GM12878 (cell line): Measurements from ENCODE around the gene GDE1. TPM values are rescaled to one million over a fixed set of nuclear protein-coding genes. Genes with fewer than 3 reads are reported as not detected.

Experiments
- ATAC-seq: fragments of 200-7000 bp; cut with Tn5 transposase; 3 replicates; pipeline ENCODE4 v1.9.1; 2020; ENCODE audit warnings: mild to moderate bottlenecking, moderate library complexity
- BruUV-seq: library from RNA; stranded (reverse); fragments of 400-500 nt; replicated peaks from 2 replicates; lab custom pipeline; 2021; lab: Mats Ljungman, UMichigan
- CTCF ChIA-PET: fragments of 300-600 bp; sonication (Branson Sonifier 250); formaldehyde crosslinking; extraction: SDS; loops from one replicate; lab custom pipeline; 2021; ENCODE audit warnings: inconsistent platforms; lab: Yijun Ruan, JAX
- POLR2A ChIA-PET: fragments of 350-600 bp; formaldehyde crosslinking; extraction: SDS; loops from one replicate; lab custom pipeline; 2021; ENCODE audit warnings: inconsistent platforms; lab: Charles Lee
- RAD21 ChIA-PET: fragments of 300-600 bp; sonication (Branson Sonifier 250); formaldehyde crosslinking; loops from one replicate; lab custom pipeline; 2023; ENCODE audit warnings: antibody characterized with exemption; ENCODE audit not compliant: unreplicated experiment; lab: Charles Lee
- SMC1A ChIA-PET: fragments of 300-600 bp; sonication (Branson Sonifier 250); formaldehyde crosslinking; loops from one replicate; lab custom pipeline; 2023; ENCODE audit not compliant: unreplicated experiment, uncharacterized antibody; lab: Charles Lee
- DNase-seq: peaks from one replicate; pipeline ENCODE4 v3.0.0-alpha.2; 2011; ENCODE audit warnings: low read depth, low spot score
- FAIRE-seq: peaks from 3 replicates; lab custom pipeline; 2011; peaks lifted over from hg19 to GRCh38; lab: Jason Lieb, UNC
- H2AFZ ChIP-seq: 2 replicates; pipeline ENCODE4 v1.6.0; 2011; ENCODE audit warnings: low read depth, low read length, control low read depth; ENCODE audit not compliant: control insufficient read depth
- H3K27ac ChIP-seq: 2 replicates; pipeline ENCODE4 v1.5.1; 2011; ENCODE audit warnings: control low read depth; ENCODE audit not compliant: control insufficient read depth, insufficient read depth
- H3K27me3 ChIP-seq, 2 experiments: replicated peaks in 1 of 2; 2 replicates each; pipeline versions ENCODE4 v1.6.0 to v1.6.1; 2011; ENCODE audit warnings: low read length in 1 of 2; ENCODE audit not compliant: control insufficient read depth in 2 of 2, insufficient read depth in 2 of 2
- H3K36me3 ChIP-seq, 2 experiments: 2 replicates each; pipeline ENCODE4 v1.5.1; 2011; ENCODE audit warnings: low read length in 1 of 2; ENCODE audit not compliant: control insufficient read depth in 2 of 2, insufficient read depth in 2 of 2
- H3K4me1 ChIP-seq: 2 replicates; pipeline ENCODE4 v1.6.1; 2011; ENCODE audit warnings: mild to moderate bottlenecking, low read length, moderate library complexity, mixed read lengths; ENCODE audit not compliant: control insufficient read depth, insufficient read depth
- H3K4me2 ChIP-seq: 2 replicates; pipeline ENCODE4 v1.6.0; 2011; ENCODE audit warnings: control low read depth; ENCODE audit not compliant: control insufficient read depth, insufficient read depth
- H3K4me3 ChIP-seq: fragments of 200-600 bp; sonication (generic); 2 replicates; pipeline ENCODE4 v1.5.1; 2016
- H3K79me2 ChIP-seq: 2 replicates; pipeline ENCODE4 v1.6.0; 2011; ENCODE audit warnings: low read length; ENCODE audit not compliant: control insufficient read depth, insufficient read depth
- H3K9ac ChIP-seq: 2 replicates; pipeline ENCODE4 v1.8.0; 2011; ENCODE audit warnings: low read length, control low read depth, mixed read lengths; ENCODE audit not compliant: control insufficient read depth, insufficient read depth
- H3K9me3 ChIP-seq: replicated peaks from 3 replicates; pipeline ENCODE4 v1.5.1; 2011; ENCODE audit warnings: mild to moderate bottlenecking, low read length; ENCODE audit not compliant: control insufficient read depth, insufficient read depth
- H4K20me1 ChIP-seq: 2 replicates; pipeline ENCODE4 v1.6.0; 2011; ENCODE audit not compliant: control insufficient read depth, insufficient read depth
- BCL11A ChIP-seq: IDR thresholded peaks from 2 replicates; pipeline ENCODE4 v1.6.1; 2011; ENCODE audit warnings: low read depth, low read length
- BMI1 ChIP-seq: fragments of 450-650 bp; IDR thresholded peaks from 2 replicates; pipeline ENCODE4 v1.6.1; 2016; ENCODE audit warnings: mild to moderate bottlenecking, moderate library complexity, borderline replicate concordance
- CREB1 ChIP-seq: IDR thresholded peaks from 2 replicates; pipeline ENCODE4 v1.6.1; 2012; ENCODE audit warnings: low read depth, mild to moderate bottlenecking, inconsistent platforms
- EED ChIP-seq: sonication (generic); IDR thresholded peaks from 2 replicates; pipeline ENCODE4 v1.6.1; 2016; ENCODE audit warnings: antibody characterized with exemption, low read depth
- ETV6 ChIP-seq, 2 experiments: fragments of 450-650 bp in 1 of 2; IDR thresholded peaks in 1 of 2; conservative IDR thresholded peaks in 1 of 2; 2 replicates each; pipeline ENCODE4 v1.6.1; 2014; ENCODE audit warnings: antibody characterized with exemption in 1 of 2, borderline replicate concordance in 1 of 2, low read depth in 1 of 2, mild to moderate bottlenecking in 1 of 2, moderate library complexity in 1 of 2
- HCFC1 ChIP-seq: fragments of 150-350 bp; IDR thresholded peaks from 2 replicates; pipeline ENCODE4 v1.6.1; 2014; ENCODE audit warnings: low read length
- IKZF2 ChIP-seq, 2 experiments: fragments of 450-650 bp; IDR thresholded peaks; 2 replicates each; pipeline ENCODE4 v1.6.1; 2017; ENCODE audit warnings: mild to moderate bottlenecking in 2 of 2, moderate library complexity in 2 of 2
- MLLT1 ChIP-seq: fragments of 450-650 bp; IDR thresholded peaks from 2 replicates; pipeline ENCODE4 v1.6.1; 2016; ENCODE audit warnings: mild to moderate bottlenecking
- NFIC ChIP-seq: IDR thresholded peaks from 2 replicates; pipeline ENCODE4 v1.6.1; 2012; ENCODE audit warnings: low read depth, mild to moderate bottlenecking, inconsistent platforms, low read length, moderate library complexity
- NFYA ChIP-seq: IDR thresholded peaks from 2 replicates; pipeline ENCODE4 v1.6.1; 2011; ENCODE audit warnings: low read depth, mild to moderate bottlenecking, low read length, improper control_type of control experiment, borderline replicate concordance
- PAX5 ChIP-seq: IDR thresholded peaks from 2 replicates; pipeline ENCODE4 v1.6.1; 2011; ENCODE audit warnings: low read depth, low read length, borderline replicate concordance
- SKIL ChIP-seq: fragments of 450-650 bp; IDR thresholded peaks from 2 replicates; pipeline ENCODE4 v1.6.1; 2017; ENCODE audit warnings: mild to moderate bottlenecking, low read depth, inconsistent platforms; ENCODE audit not compliant: poor library complexity, severe bottlenecking
- SMAD5 ChIP-seq: IDR thresholded peaks from 2 replicates; pipeline ENCODE4 v1.6.1; 2016; ENCODE audit warnings: antibody characterized with exemption, low read depth
- SPI1 ChIP-seq: IDR thresholded peaks from 2 replicates; pipeline ENCODE4 v1.6.1; 2011; ENCODE audit warnings: low read depth, mild to moderate bottlenecking, low read length, moderate library complexity, borderline replicate concordance; ENCODE audit not compliant: insufficient read depth
- SUZ12 ChIP-seq: fragments of 200-600 bp; sonication (generic); IDR thresholded peaks from one replicate; pipeline ENCODE4 v1.6.1; 2018; ENCODE audit warnings: antibody characterized with exemption, mild to moderate bottlenecking; ENCODE audit not compliant: unreplicated experiment
- WGBS: methylation state at CpG from one replicate; pipeline ENCODE4 v1.1.6; 2016; ENCODE audit warnings: low lambda C conversion rate; ENCODE audit not compliant: insufficient replicate concordance, insufficient coverage; ENCODE audit errors: missing lambda C conversion rate; 5-methylcytosine and 5-hydroxymethylcytosine counted together
- in situ Hi-C: fragments of 300-500 bp; cut with MboI; formaldehyde crosslinking; loops from 9 replicates; pipeline ENCODE4 v1.14.3; 2018; ENCODE audit warnings: mixed read lengths
- intact Hi-C: fragments of 100-400 bp; cut with micrococcal nuclease; formaldehyde crosslinking; loops from one replicate; pipeline ENCODE4 v1.14.2; 2022; ENCODE audit not compliant: unreplicated experiment
- polyA plus RNA-seq, 11 experiments: library from polyadenylated mRNA; depleted of rRNA in 4 of 11; unstranded in 6 of 11; stranded (reverse) in 5 of 11; fragments of >200 nt; fragmentation: Nextera tagmentation in 4 of 11; fragmentation: Illumina TruSeq in 1 of 11; extraction: Ambion mirVana in 4 of 11; extraction: Trizol in 1 of 11; gene quantifications; 1 replicate in 1 of 11; 2 replicates in 10 of 11; pipeline versions ENCODE4 v1.2.1 to v1.2.3, GENCODE V29; 2011 to 2016; ENCODE audit warnings: inconsistent platforms in 2 of 11, missing spikeins in 2 of 11, low read depth in 1 of 11
- total RNA-seq, 4 experiments: library from RNA; depleted of rRNA in 3 of 4; stranded (reverse); fragments of >200 nt in 3 of 4; fragmentation: Illumina TruSeq in 1 of 4; extraction: Trizol in 1 of 4; gene quantifications; 2 replicates each; pipeline versions ENCODE4 v1.2.1 to v1.2.3, GENCODE V29; 2013 to 2021
- TF ChIP-seq, protein P1 (sequence below): IDR thresholded peaks from 2 replicates; pipeline ENCODE4 v1.6.1; 2011; ENCODE audit warnings: borderline replicate concordance, low read depth, mild to moderate bottlenecking, moderate library complexity, mixed read lengths, low read length; ENCODE audit not compliant: insufficient read depth; ENCODE audit errors: extremely low read length
- TF ChIP-seq, protein P2 (sequence below): IDR thresholded peaks from 2 replicates; pipeline ENCODE4 v1.6.1; 2012; ENCODE audit warnings: low read depth, low read length, improper control_type of control experiment

The GDE1 gene
- total and polyA plus RNA-seq, 10 of the 15 experiments (the other 5 are each of a cell fraction or from before 2014, with no cell fraction given): 14.8 to 31.8 (median 21.0) TPM

DNA sequence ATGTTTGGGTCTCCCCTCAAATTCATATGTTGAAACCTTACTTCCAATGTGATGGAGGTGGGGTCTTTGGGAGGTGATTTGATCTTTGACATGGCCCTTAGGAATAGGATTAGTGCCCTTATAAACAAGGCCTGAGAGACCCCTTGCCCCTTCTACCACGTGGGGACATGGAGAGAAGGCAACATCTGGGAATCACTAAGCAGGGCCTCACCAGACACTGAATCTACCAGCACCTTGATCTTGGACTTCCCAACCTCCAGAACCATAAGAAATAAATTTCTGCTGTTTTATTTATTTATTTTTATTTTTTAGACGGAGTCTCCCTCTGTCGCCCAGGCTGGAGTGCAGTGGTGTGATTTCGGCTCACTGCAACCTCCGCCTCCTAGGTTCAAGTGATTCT, 40.1 kb downstream of the GDE1 start (continued):
- TF ChIP-seq, protein P1, sequence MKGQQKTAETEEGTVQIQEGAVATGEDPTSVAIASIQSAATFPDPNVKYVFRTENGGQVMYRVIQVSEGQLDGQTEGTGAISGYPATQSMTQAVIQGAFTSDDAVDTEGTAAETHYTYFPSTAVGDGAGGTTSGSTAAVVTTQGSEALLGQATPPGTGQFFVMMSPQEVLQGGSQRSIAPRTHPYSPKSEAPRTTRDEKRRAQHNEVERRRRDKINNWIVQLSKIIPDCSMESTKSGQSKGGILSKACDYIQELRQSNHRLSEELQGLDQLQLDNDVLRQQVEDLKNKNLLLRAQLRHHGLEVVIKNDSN: no peak
- no peak for TF ChIP-seq SUZ12
- TF ChIP-seq PAX5: no peak
- TF ChIP-seq EED: no peak

GRCh38 chr16:19481296-19481695, 40.6 kb downstream of the GDE1 start:
- WGBS: 0% methylated on average over 2 of the region's 2 CpGs
- Histone ChIP-seq H3K4me1 (no peaks in the 10 kb centered on the region), H2AFZ (no peak overlapping the region), H3K9me3 (no peaks in the 10 kb centered on the region), H3K27me3 (no peaks in the 10 kb centered on the region), H3K79me2 (no peaks in the 10 kb centered on the region), H3K4me3 (no peak overlapping the region), H3K36me3 (no peaks in the 10 kb centered on the region), H3K9ac (no peak overlapping the region), H3K27ac (no peak overlapping the region), H3K4me2 (no peak overlapping the region), H4K20me1 (no peaks in the 10 kb centered on the region)
- in situ Hi-C loops (no loop called here), intact Hi-C loops (no loop called here)
- RAD21 ChIA-PET: no interaction called here
- SMC1A ChIA-PET: no interaction called here
- FAIRE-seq (no peak), DNase-seq (no peak), ATAC-seq (no peak)
- no peak for TF ChIP-seq SKIL
- no peak for TF ChIP-seq BMI1
- TF ChIP-seq, protein P2, sequence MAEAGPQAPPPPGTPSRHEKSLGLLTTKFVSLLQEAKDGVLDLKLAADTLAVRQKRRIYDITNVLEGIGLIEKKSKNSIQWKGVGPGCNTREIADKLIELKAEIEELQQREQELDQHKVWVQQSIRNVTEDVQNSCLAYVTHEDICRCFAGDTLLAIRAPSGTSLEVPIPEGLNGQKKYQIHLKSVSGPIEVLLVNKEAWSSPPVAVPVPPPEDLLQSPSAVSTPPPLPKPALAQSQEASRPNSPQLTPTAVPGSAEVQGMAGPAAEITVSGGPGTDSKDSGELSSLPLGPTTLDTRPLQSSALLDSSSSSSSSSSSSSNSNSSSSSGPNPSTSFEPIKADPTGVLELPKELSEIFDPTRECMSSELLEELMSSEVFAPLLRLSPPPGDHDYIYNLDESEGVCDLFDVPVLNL: no peak
- no peak for TF ChIP-seq IKZF2 (IDR thresholded peaks at IDR 0.05)
- TF ChIP-seq CREB1: no peak
- no peak for TF ChIP-seq SMAD5
- TF ChIP-seq SPI1: no peak
- TF ChIP-seq NFIC: no peak
- TF ChIP-seq BCL11A: no peak
- TF ChIP-seq ETV6 (conservative IDR thresholded peaks at IDR 0.05 in 1 of 2, IDR thresholded peaks at IDR 0.05 in 1 of 2; ENCODE audit: borderline replicate concordance in 1 of 2, low read depth in 1 of 2): no peak
- TF ChIP-seq HCFC1: no peak
- TF ChIP-seq NFYA: no peak
- no peak for TF ChIP-seq MLLT1
- POLR2A ChIA-PET: no interaction called here
- CTCF ChIA-PET: interaction anchor here (1.0 kb wide), 1 partner anchor 22 kb away, joined by 3 read pairs; no protein-coding TSS in a partner anchor
- BruUV-seq: no TSS peak
